GM12878 (cell line): Measurements from ENCODE around the gene TSPAN11. TPM values are rescaled to one million over a fixed set of nuclear protein-coding genes. Genes with fewer than 3 reads are reported as not detected.

Experiments
- ATAC-seq: fragments of 200-7000 bp; cut with Tn5 transposase; 3 replicates; pipeline ENCODE4 v1.9.1; 2020; ENCODE audit warnings: mild to moderate bottlenecking, moderate library complexity
- BruUV-seq: library from RNA; stranded (reverse); fragments of 400-500 nt; replicated peaks from 2 replicates; lab custom pipeline; 2021; lab: Mats Ljungman, UMichigan
- CTCF ChIA-PET: fragments of 300-600 bp; sonication (Branson Sonifier 250); formaldehyde crosslinking; extraction: SDS; loops from one replicate; lab custom pipeline; 2021; ENCODE audit warnings: inconsistent platforms; lab: Yijun Ruan, JAX
- POLR2A ChIA-PET: fragments of 350-600 bp; formaldehyde crosslinking; extraction: SDS; loops from one replicate; lab custom pipeline; 2021; ENCODE audit warnings: inconsistent platforms; lab: Charles Lee
- RAD21 ChIA-PET: fragments of 300-600 bp; sonication (Branson Sonifier 250); formaldehyde crosslinking; loops from one replicate; lab custom pipeline; 2023; ENCODE audit warnings: antibody characterized with exemption; ENCODE audit not compliant: unreplicated experiment; lab: Charles Lee
- SMC1A ChIA-PET: fragments of 300-600 bp; sonication (Branson Sonifier 250); formaldehyde crosslinking; loops from one replicate; lab custom pipeline; 2023; ENCODE audit not compliant: unreplicated experiment, uncharacterized antibody; lab: Charles Lee
- DNase-seq: peaks from one replicate; pipeline ENCODE4 v3.0.0-alpha.2; 2011; ENCODE audit warnings: low read depth, low spot score
- FAIRE-seq: peaks from 3 replicates; lab custom pipeline; 2011; peaks lifted over from hg19 to GRCh38; lab: Jason Lieb, UNC
- H2AFZ ChIP-seq: 2 replicates; pipeline ENCODE4 v1.6.0; 2011; ENCODE audit warnings: low read depth, low read length, control low read depth; ENCODE audit not compliant: control insufficient read depth
- H3K27ac ChIP-seq: 2 replicates; pipeline ENCODE4 v1.5.1; 2011; ENCODE audit warnings: control low read depth; ENCODE audit not compliant: control insufficient read depth, insufficient read depth
- H3K27me3 ChIP-seq, 2 experiments: replicated peaks in 1 of 2; 2 replicates each; pipeline versions ENCODE4 v1.6.0 to v1.6.1; 2011; ENCODE audit warnings: low read length in 1 of 2; ENCODE audit not compliant: control insufficient read depth in 2 of 2, insufficient read depth in 2 of 2
- H3K36me3 ChIP-seq, 2 experiments: 2 replicates each; pipeline ENCODE4 v1.5.1; 2011; ENCODE audit warnings: low read length in 1 of 2; ENCODE audit not compliant: control insufficient read depth in 2 of 2, insufficient read depth in 2 of 2
- H3K4me1 ChIP-seq: 2 replicates; pipeline ENCODE4 v1.6.1; 2011; ENCODE audit warnings: mild to moderate bottlenecking, low read length, moderate library complexity, mixed read lengths; ENCODE audit not compliant: control insufficient read depth, insufficient read depth
- H3K4me2 ChIP-seq: 2 replicates; pipeline ENCODE4 v1.6.0; 2011; ENCODE audit warnings: control low read depth; ENCODE audit not compliant: control insufficient read depth, insufficient read depth
- H3K4me3 ChIP-seq: fragments of 200-600 bp; sonication (generic); 2 replicates; pipeline ENCODE4 v1.5.1; 2016
- H3K79me2 ChIP-seq: 2 replicates; pipeline ENCODE4 v1.6.0; 2011; ENCODE audit warnings: low read length; ENCODE audit not compliant: control insufficient read depth, insufficient read depth
- H3K9ac ChIP-seq: 2 replicates; pipeline ENCODE4 v1.8.0; 2011; ENCODE audit warnings: low read length, control low read depth, mixed read lengths; ENCODE audit not compliant: control insufficient read depth, insufficient read depth
- H3K9me3 ChIP-seq: replicated peaks from 3 replicates; pipeline ENCODE4 v1.5.1; 2011; ENCODE audit warnings: mild to moderate bottlenecking, low read length; ENCODE audit not compliant: control insufficient read depth, insufficient read depth
- H4K20me1 ChIP-seq: 2 replicates; pipeline ENCODE4 v1.6.0; 2011; ENCODE audit not compliant: control insufficient read depth, insufficient read depth
- BCLAF1 ChIP-seq: fragments of 450-650 bp; IDR thresholded peaks from 2 replicates; pipeline ENCODE4 v1.6.1; 2017; ENCODE audit warnings: antibody characterized with exemption, mild to moderate bottlenecking, moderate library complexity
- CHD4 ChIP-seq: fragments of 200-600 bp; sonication (generic); IDR thresholded peaks from 2 replicates; pipeline ENCODE4 v1.6.1; 2016; ENCODE audit warnings: mild to moderate bottlenecking
- KLF5 ChIP-seq: fragments of 450-650 bp; IDR thresholded peaks from 2 replicates; pipeline ENCODE4 v1.6.1; 2014; ENCODE audit warnings: mild to moderate bottlenecking; ENCODE audit not compliant: partially characterized antibody
- PKNOX1 ChIP-seq: fragments of 450-650 bp; IDR thresholded peaks from 2 replicates; pipeline ENCODE4 v1.6.1; 2016; ENCODE audit warnings: mild to moderate bottlenecking
- RAD51 ChIP-seq: fragments of 450-650 bp; IDR thresholded peaks from 2 replicates; pipeline ENCODE4 v1.6.1; 2016; ENCODE audit warnings: moderate library complexity, mild to moderate bottlenecking, inconsistent platforms
- RFX5 ChIP-seq: IDR thresholded peaks from 2 replicates; pipeline ENCODE4 v1.6.1; 2011; ENCODE audit warnings: low read depth, low read length, improper control_type of control experiment
- TARDBP ChIP-seq: IDR thresholded peaks from 2 replicates; pipeline ENCODE4 v1.6.1; 2016; ENCODE audit warnings: borderline replicate concordance
- WGBS: methylation state at CpG from one replicate; pipeline ENCODE4 v1.1.6; 2016; ENCODE audit warnings: low lambda C conversion rate; ENCODE audit not compliant: insufficient replicate concordance, insufficient coverage; ENCODE audit errors: missing lambda C conversion rate; 5-methylcytosine and 5-hydroxymethylcytosine counted together
- in situ Hi-C: fragments of 300-500 bp; cut with MboI; formaldehyde crosslinking; loops from 9 replicates; pipeline ENCODE4 v1.14.3; 2018; ENCODE audit warnings: mixed read lengths
- intact Hi-C: fragments of 100-400 bp; cut with micrococcal nuclease; formaldehyde crosslinking; loops from one replicate; pipeline ENCODE4 v1.14.2; 2022; ENCODE audit not compliant: unreplicated experiment
- polyA plus RNA-seq, 11 experiments: library from polyadenylated mRNA; depleted of rRNA in 4 of 11; unstranded in 6 of 11; stranded (reverse) in 5 of 11; fragments of >200 nt; fragmentation: Nextera tagmentation in 4 of 11; fragmentation: Illumina TruSeq in 1 of 11; extraction: Ambion mirVana in 4 of 11; extraction: Trizol in 1 of 11; gene quantifications; 1 replicate in 1 of 11; 2 replicates in 10 of 11; pipeline versions ENCODE4 v1.2.1 to v1.2.3, GENCODE V29; 2011 to 2016; ENCODE audit warnings: inconsistent platforms in 2 of 11, missing spikeins in 2 of 11, low read depth in 1 of 11
- total RNA-seq, 4 experiments: library from RNA; depleted of rRNA in 3 of 4; stranded (reverse); fragments of >200 nt in 3 of 4; fragmentation: Illumina TruSeq in 1 of 4; extraction: Trizol in 1 of 4; gene quantifications; 2 replicates each; pipeline versions ENCODE4 v1.2.1 to v1.2.3, GENCODE V29; 2013 to 2021

The TSPAN11 gene
- total and polyA plus RNA-seq, 10 of the 15 experiments (the other 5 are each of a cell fraction or from before 2014, with no cell fraction given) = under 0.01 to 0.27 (median 0.04) TPM; not detected in 6

GRCh38 chr12:31018790-31019505 lies 92.4 kb downstream of the TSPAN11 start (continued):
- TF ChIP-seq BCLAF1 (no peak), RAD51 (no peak)

GRCh38 chr12:31019561-31019960 lies 93.0 kb downstream of the TSPAN11 start:
- H3K4me3 ChIP-seq = no peak overlapping the region
- ChIA-PET POLR2A (no interaction called here), SMC1A (no interaction called here), CTCF (no interaction called here), RAD21 (no interaction called here)
- no peak overlapping the region for H2AFZ ChIP-seq
- no peaks in the 10 kb centered on the region for H3K4me1 ChIP-seq
- no peaks in the 10 kb centered on the region for H3K36me3 ChIP-seq
- FAIRE-seq (no peak), DNase-seq (no peak), ATAC-seq (no peak)
- no peaks in the 10 kb centered on the region for H3K9me3 ChIP-seq
- intact Hi-C loops (no loop called here), in situ Hi-C loops (no loop called here)
- peaks cover 0 to 2% of the 10 kb centered on the region in 2 experiments; a peak in 1 of 4 replicates for H3K27me3 ChIP-seq
- H4K20me1 ChIP-seq = no peaks in the 10 kb centered on the region
- H3K27ac ChIP-seq = no peak overlapping the region
- H3K9ac ChIP-seq = no peak overlapping the region
- no peak overlapping the region for H3K4me2 ChIP-seq
- TF ChIP-seq TARDBP (no peak), CHD4 (no peak), PKNOX1 (no peak), KLF5 (no peak), RFX5 (no peak)
- no TSS peak for BruUV-seq
- H3K79me2 ChIP-seq = no peaks in the 10 kb centered on the region
- WGBS = 55% methylated on average over 6 of the region's 6 CpGs
